RPMI7951 (cell line): ENCODE data around the gene LIAS. TPM values are rescaled to one million over a fixed set of nuclear protein-coding genes. Genes with fewer than 3 reads are reported as not detected.
"Not testable (repeated sequence)": the region's sequence is repeated elsewhere in the genome, so short reads cannot be mapped to it uniquely, and the experiment has no call there.

ENCODE experiments used
- DNase-seq: peaks from one replicate; pipeline ENCODE4 v3.0.0-alpha.2; 2012; ENCODE audit warnings: low read depth
- total RNA-seq: library from RNA; depleted of rRNA; stranded (reverse); fragments of >200 nt; shearing (Covaris generic); gene quantifications from 2 replicates; pipeline ENCODE4 v1.2.3, GENCODE V29; 2014; rRNA removed

The LIAS gene
- 8.1 and 11.0 TPM in 2 replicates for total RNA-seq

- peak; percentile 98 for DNase-seq
These were observed at the start of gene LIAS, which contains the start of gene RPL9 for GRCh38 chr4:39458505-39459300. LIAS (plus strand) TSS chr4:39459056; CDS start chr4:39459118, 62 bp downstream. RPL9 (minus strand) TSS chr4:39458922; CDS start chr4:39458439, 483 bp downstream.

- DNase-seq, result no peak
These were observed 48.4 kb upstream of the LIAS start for GRCh38 chr4:39410415-39410814.

- not testable (repeated sequence) for DNase-seq
These were observed 47.3 kb upstream of the LIAS start for GRCh38 chr4:39411561-39411960.

GRCh38 chr4:39415678-39416283, 43.1 kb upstream of the LIAS start:
- DNase-seq, result no peak

GRCh38 chr4:39422247-39422646, 36.6 kb upstream of the LIAS start:
- DNase-seq, result no peak

GRCh38 chr4:39425297-39425696, 33.6 kb upstream of the LIAS start:
- not testable (repeated sequence) for DNase-seq

- no peak for DNase-seq
These were observed 32.1 kb upstream of the LIAS start for GRCh38 chr4:39426728-39427127.

GRCh38 chr4:39427520-39428114, 31.2 kb upstream of the LIAS start:
- DNase-seq, result no peak

GRCh38 chr4:39429476-39430334, 29.2 kb upstream of the LIAS start:
- no peak for DNase-seq

- DNase-seq, result no peak
These were observed 24.9 kb upstream of the LIAS start for GRCh38 chr4:39433878-39434492.

GRCh38 chr4:39435659-39436563, 22.9 kb upstream of the LIAS start:
- DNase-seq, result no peak

- no peak for DNase-seq
These were observed 17.3 kb upstream of the LIAS start for GRCh38 chr4:39441593-39441992.

- DNase-seq, result no peak
These were observed 15.9 kb upstream of the LIAS start for GRCh38 chr4:39442998-39443397.

GRCh38 chr4:39446483-39446841, 12.4 kb upstream of the LIAS start:
- no peak for DNase-seq

- DNase-seq, result no peak
These were observed 11.8 kb upstream of the LIAS start for GRCh38 chr4:39446842-39447573.

- no peak for DNase-seq
These were observed 8.2 kb upstream of the LIAS start for GRCh38 chr4:39450618-39451017.

GRCh38 chr4:39451423-39452023, 7.3 kb upstream of the LIAS start:
- DNase-seq, result no peak

- DNase-seq, result no peak
These were observed 6.5 kb upstream of the LIAS start for GRCh38 chr4:39452153-39452859.
